ENCODE measurements around the gene RNASEH2A. TPM values are rescaled to one million over a fixed set of nuclear protein-coding genes. Genes with fewer than 3 reads are reported as not detected.

RNASEH2A gene
- 7.7 and 9.2 TPM in 2 replicates for total RNA-seq

GRCh38 chr19:12806242-12807081 lies at the start of gene RNASEH2A:
RNASEH2A (plus strand) TSS chr19:12806584; CDS start chr19:12806674, 90 bp downstream.

GRCh38 chr19:12774588-12775555 lies 31.5 kb upstream of the RNASEH2A start, which contains the start of gene HOOK2:
HOOK2 (minus strand) TSS chr19:12775552; CDS start chr19:12775449, 103 bp downstream.

GRCh38 chr19:12791345-12792050 lies 14.9 kb upstream of the RNASEH2A start, which contains the start of gene JUNB:
JUNB (plus strand) TSS chr19:12791486; CDS start chr19:12791772, 286 bp downstream.

GRCh38 chr19:12801466-12802266 lies 4.7 kb upstream of the RNASEH2A start, which contains the start of the genes PRDX2 and THSD8:
PRDX2 (minus strand) TSS chr19:12801800; CDS start chr19:12801261, 539 bp downstream.
THSD8 (plus strand) TSS chr19:12802069; CDS start chr19:12802072, 3 bp downstream.

GRCh38 chr19:12834566-12834943 lies 28.2 kb downstream of the RNASEH2A start, which contains the start of gene RTBDN:
RTBDN (minus strand) TSS chr19:12834579; CDS start chr19:12829979, 4,600 bp downstream.

GRCh38 chr19:12838182-12838885 lies 31.9 kb downstream of the RNASEH2A start, which contains the start of gene MAST1:
MAST1 (plus strand) TSS chr19:12838515; CDS start chr19:12838573, 58 bp downstream.

Other genes with a start within 250 kb of the RNASEH2A start
- gene ZNF490, start 195.8 kb upstream of the RNASEH2A start, total RNA-seq: 3.6 and 5.7 TPM in 2 replicates
- gene ZNF791, start 195.7 kb upstream of the RNASEH2A start, total RNA-seq: 6.7 and 7.7 TPM in 2 replicates
- gene MAN2B1, start 139.8 kb upstream of the RNASEH2A start, total RNA-seq: 84.3 and 93.9 TPM in 2 replicates
- 5.2 and 9.6 TPM in 2 replicates for gene WDR83, start 139.8 kb upstream of the RNASEH2A start, total RNA-seq
- 48.9 and 66.1 TPM in 2 replicates for gene DHPS, start 124.7 kb upstream of the RNASEH2A start, total RNA-seq
- gene GNG14, start 118.6 kb upstream of the RNASEH2A start, total RNA-seq: not detected in 2 replicates
- 6.8 and 10.0 TPM in 2 replicates for gene FBXW9, start 110.0 kb upstream of the RNASEH2A start, total RNA-seq
- gene TNPO2, start 82.7 kb upstream of the RNASEH2A start, total RNA-seq: 19.6 and 32.4 TPM in 2 replicates
- 401 and 414 TPM in 2 replicates for gene TRIR, start 71.9 kb upstream of the RNASEH2A start, total RNA-seq
- 56.9 and 70.8 TPM in 2 replicates for gene GET3, start 69.1 kb upstream of the RNASEH2A start, total RNA-seq
- gene BEST2, start 54.8 kb upstream of the RNASEH2A start, total RNA-seq: under 0.01 TPM in 1 of 2 replicates, not detected in the other
- gene HOOK2, start 31.0 kb upstream of the RNASEH2A start, total RNA-seq: 11.7 and 16.1 TPM in 2 replicates
- 334 and 352 TPM in 2 replicates for gene JUNB, start 15.1 kb upstream of the RNASEH2A start, total RNA-seq
- gene PRDX2, start 4.8 kb upstream of the RNASEH2A start, total RNA-seq: 184 and 198 TPM in 2 replicates
- gene THSD8, start 4.5 kb upstream of the RNASEH2A start, total RNA-seq: not detected in 2 replicates
- gene RTBDN, start 28.0 kb downstream of the RNASEH2A start, total RNA-seq: 0.43 TPM in 1 of 2 replicates, not detected in the other
- 0.12 and 1.0 TPM in 2 replicates for gene MAST1, start 31.9 kb downstream of the RNASEH2A start, total RNA-seq
- gene DNASE2, start 74.9 kb downstream of the RNASEH2A start, total RNA-seq: 42.4 and 52.9 TPM in 2 replicates
- not detected in 2 replicates for gene KLF1, start 80.6 kb downstream of the RNASEH2A start, total RNA-seq
- 21.3 and 30.9 TPM in 2 replicates for gene GCDH, start 84.6 kb downstream of the RNASEH2A start, total RNA-seq
- not detected in 2 replicates for gene SYCE2, start 112.7 kb downstream of the RNASEH2A start, total RNA-seq
- 42.8 and 50.0 TPM in 2 replicates for gene FARSA, start 127.1 kb downstream of the RNASEH2A start, total RNA-seq
- gene CALR, start 132.0 kb downstream of the RNASEH2A start, total RNA-seq: 809 and 1,214 TPM in 2 replicates
- gene RAD23A, start 139.3 kb downstream of the RNASEH2A start, total RNA-seq: 60.3 and 70.8 TPM in 2 replicates
- gene GADD45GIP1, start 150.6 kb downstream of the RNASEH2A start, total RNA-seq: 47.1 and 57.1 TPM in 2 replicates
- gene DAND5, start 163.0 kb downstream of the RNASEH2A start, total RNA-seq: not detected in 2 replicates
- gene NFIX, start 188.9 kb downstream of the RNASEH2A start, total RNA-seq: 60.2 and 89.2 TPM in 2 replicates